ENCODE data around the gene IRX1. TPM values are rescaled to one million over a fixed set of nuclear protein-coding genes. Genes with fewer than 3 reads are reported as not detected.

IRX1 gene
- total RNA-seq, 2 experiments from 2014 or later = not detected

- H3K27me3 Mint-ChIP-seq = peaks cover 65% of the 10 kb centered on the region
- Histone ChIP-seq H3K4me3 (ENCODE audit: low read length) (no peak overlapping the region), H3K36me3 (ENCODE audit: insufficient read depth, low read length) (no peaks in the 10 kb centered on the region), H3K27me3 (ENCODE audit: control insufficient read depth in 1 of 2, insufficient read depth in 2 of 2, low read length in 2 of 2) (peaks cover 60 to 81% of the 10 kb centered on the region in 2 experiments), H3K4me1 (ENCODE audit: insufficient read depth, low read length) (no peaks in the 10 kb centered on the region), H3K9me3 (ENCODE audit: control insufficient read depth in 1 of 2, insufficient read depth in 1 of 2, low read length in 2 of 2) (peaks cover 0 to 76% of the 10 kb centered on the region in 2 experiments), H3K27ac (ENCODE audit: low read depth in 1 of 2, low read length in 2 of 2) (no peak overlapping the region)
- H3K27ac Mint-ChIP-seq = no peak overlapping the region
- ATAC-seq (ENCODE audit: poor library complexity) (no peak), DNase-seq (no peak)
- intact Hi-C loops (cut with DNase I, micrococcal nuclease) = no loop called here
- no peak overlapping the region for H3K4me3 Mint-ChIP-seq
- ChIA-PET POLR2A (no interaction called here), CTCF (no interaction called here)
- no peaks in the 10 kb centered on the region for H3K9me3 Mint-ChIP-seq
- peaks cover 9% of the 10 kb centered on the region for H3K4me1 Mint-ChIP-seq (ENCODE audit: low read depth)
- TF ChIP-seq CTCF (IDR thresholded peaks at IDR 0.05) = no peak
- no peaks in the 10 kb centered on the region for H3K36me3 Mint-ChIP-seq (ENCODE audit: low read depth)
These were observed 3.8 kb downstream of the IRX1 start for GRCh38 chr5:3599226-3600105.

- Mint-ChIP-seq H3K27me3 (peaks cover 71% of the 10 kb centered on the region), H3K27ac (no peak overlapping the region), H3K4me1 (ENCODE audit: low read depth) (peaks cover 9% of the 10 kb centered on the region), H3K9me3 (no peaks in the 10 kb centered on the region), H3K4me3 (no peak overlapping the region), H3K36me3 (ENCODE audit: low read depth) (no peaks in the 10 kb centered on the region)
- ChIA-PET CTCF (no interaction called here), POLR2A (no interaction called here)
- peaks cover 61 to 85% of the 10 kb centered on the region in 2 experiments for H3K27me3 ChIP-seq (ENCODE audit: control insufficient read depth in 1 of 2, insufficient read depth in 2 of 2, low read length in 2 of 2)
- H3K9me3 ChIP-seq (ENCODE audit: control insufficient read depth in 1 of 2, insufficient read depth in 1 of 2, low read length in 2 of 2) = peaks cover 0 to 76% of the 10 kb centered on the region in 2 experiments
- intact Hi-C loops (cut with DNase I, micrococcal nuclease) = no loop called here
- no peak overlapping the region for H3K4me3 ChIP-seq (ENCODE audit: low read length)
- H3K27ac ChIP-seq (ENCODE audit: low read depth in 1 of 2, low read length in 2 of 2) = no peak overlapping the region
- H3K36me3 ChIP-seq (ENCODE audit: insufficient read depth, low read length) = no peaks in the 10 kb centered on the region
- no peaks in the 10 kb centered on the region for H3K4me1 ChIP-seq (ENCODE audit: insufficient read depth, low read length)
- TF ChIP-seq CTCF (IDR thresholded peaks at IDR 0.05) = no peak
- no peak for ATAC-seq (ENCODE audit: poor library complexity)
- no peak for DNase-seq
These were observed 4.8 kb downstream of the IRX1 start for GRCh38 chr5:3600106-3601060.

GRCh38 chr5:3601061-3601710 lies 5.6 kb downstream of the IRX1 start:
- H3K27ac Mint-ChIP-seq = no peak overlapping the region
- peaks cover 0 to 84% of the 10 kb centered on the region in 2 experiments for H3K9me3 ChIP-seq (ENCODE audit: control insufficient read depth in 1 of 2, insufficient read depth in 1 of 2, low read length in 2 of 2)
- intact Hi-C loops (cut with DNase I, micrococcal nuclease) = no loop called here
- H3K27ac ChIP-seq (ENCODE audit: low read depth in 1 of 2, low read length in 2 of 2) = no peak overlapping the region
- peaks cover 69 to 88% of the 10 kb centered on the region in 2 experiments for H3K27me3 ChIP-seq (ENCODE audit: control insufficient read depth in 1 of 2, insufficient read depth in 2 of 2, low read length in 2 of 2)
- POLR2A ChIA-PET = no interaction called here
- H3K36me3 ChIP-seq (ENCODE audit: insufficient read depth, low read length) = no peaks in the 10 kb centered on the region
- H3K4me1 Mint-ChIP-seq (ENCODE audit: low read depth) = peaks cover 9% of the 10 kb centered on the region
- H3K9me3 Mint-ChIP-seq = no peaks in the 10 kb centered on the region
- no peak for TF ChIP-seq CTCF (IDR thresholded peaks at IDR 0.05)
- CTCF ChIA-PET = no interaction called here
- DNase-seq = no peak
- no peak overlapping the region for H3K4me3 ChIP-seq (ENCODE audit: low read length)
- peaks cover 77% of the 10 kb centered on the region for H3K27me3 Mint-ChIP-seq
- no peaks in the 10 kb centered on the region for H3K36me3 Mint-ChIP-seq (ENCODE audit: low read depth)
- no peaks in the 10 kb centered on the region for H3K4me1 ChIP-seq (ENCODE audit: insufficient read depth, low read length)
- ATAC-seq (ENCODE audit: poor library complexity) = no peak
- H3K4me3 Mint-ChIP-seq = no peak overlapping the region

All from CD4-positive, alpha-beta T cell (primary cell).